ENCODE results near the gene BSDC1. TPM values are rescaled to one million over a fixed set of nuclear protein-coding genes. Genes with fewer than 3 reads are reported as not detected.
A peak's percentile ranks its signal among the peaks of the same experiment; 100 is the strongest.

The BSDC1 gene
- total and polyA plus RNA-seq, 8 donors: 23.8 to 126 (median 45.5) TPM

GRCh38 chr1:32421775-32422174 is 27.5 kb upstream of the BSDC1 start:
- no peak overlapping the region for H3K4me3 ChIP-seq
- DNase-seq: no peak
- H3K4me1 ChIP-seq: peaks cover 5 to 7% (median 6%) of the 10 kb centered on the region in 4 donors
- 90 to 100% (median 92%) methylated on average over 1 of the region's 1 CpG for WGBS, 5 donors
- H3K27ac ChIP-seq: no peak overlapping the region
- H3K36me3 ChIP-seq: no peaks in the 10 kb centered on the region
- TF ChIP-seq CTCF (IDR thresholded peaks at IDR 0.05): no peak
- no peak for TF ChIP-seq POLR2AphosphoS5 (IDR thresholded peaks at IDR 0.05)
- no peak for TF ChIP-seq POLR2A (IDR thresholded peaks at IDR 0.05)
- no peak for TF ChIP-seq EP300 (IDR thresholded peaks at IDR 0.05)
- H3K27me3 ChIP-seq: peaks cover 0 to 25% (median 12%) of the 10 kb centered on the region in 3 donors
- intact Hi-C loops (cut with DNase I; ENCODE audit: low total_unique reads): no loop called here
- H3K9me3 ChIP-seq: peaks cover 0 to 13% (median 0%) of the 10 kb centered on the region in 4 donors

GRCh38 chr1:32414186-32414886 is 20.1 kb upstream of the BSDC1 start:
- Histone ChIP-seq H3K4me3 (no peak overlapping the region), H3K4me1 (no peaks in the 10 kb centered on the region), H3K27me3 (peaks cover 0 to 7% (median 0%) of the 10 kb centered on the region in 3 donors), H3K36me3 (no peaks in the 10 kb centered on the region), H3K27ac (no peak overlapping the region), H3K9me3 (peaks cover 0 to 12% (median 7%) of the 10 kb centered on the region in 4 donors)
- peak in 1 of 7 experiments; percentile 7 for TF ChIP-seq CTCF (IDR thresholded peaks at IDR 0.05)
- TF ChIP-seq POLR2AphosphoS5 (IDR thresholded peaks at IDR 0.05): no peak
- WGBS, 5 donors: 75 to 86% (median 85%) methylated on average over 8 of the region's 8 CpGs
- no peak for DNase-seq
- intact Hi-C loops (cut with DNase I; ENCODE audit: low total_unique reads): no loop called here

- Histone ChIP-seq H3K36me3 (no peaks in the 10 kb centered on the region), H3K4me1 (no peaks in the 10 kb centered on the region), H3K9me3 (peaks cover 0 to 8% (median 6%) of the 10 kb centered on the region in 4 donors), H3K4me3 (no peak overlapping the region), H3K27ac (no peak overlapping the region), H3K27me3 (peaks cover 0 to 7% (median 0%) of the 10 kb centered on the region in 3 donors)
- intact Hi-C loops (cut with DNase I; ENCODE audit: low total_unique reads): no loop called here
- TF ChIP-seq CTCF (IDR thresholded peaks at IDR 0.05) (peak in 5 of 7 experiments; percentile 60 to 90 (median 81)), POLR2A (IDR thresholded peaks at IDR 0.05) (no peak), POLR2AphosphoS5 (IDR thresholded peaks at IDR 0.05) (peak in 1 of 3 donors; percentile 68), EP300 (IDR thresholded peaks at IDR 0.05) (no peak)
- DNase-seq: peak; percentile 71 to 77
- 42 to 56% (median 50%) methylated on average over 10 of the region's 10 CpGs for WGBS, 5 donors
Measured at GRCh38 chr1:32413507-32414185, 19.4 kb upstream of the BSDC1 start.

GRCh38 chr1:32411261-32411660 is 17.0 kb upstream of the BSDC1 start:
- intact Hi-C loops (cut with DNase I; ENCODE audit: low total_unique reads): no loop called here
- Histone ChIP-seq H3K27me3 (peaks cover 0 to 7% (median 0%) of the 10 kb centered on the region in 3 donors), H3K4me3 (no peak overlapping the region), H3K9me3 (peaks cover 0 to 8% (median 3%) of the 10 kb centered on the region in 4 donors), H3K36me3 (no peaks in the 10 kb centered on the region), H3K4me1 (no peaks in the 10 kb centered on the region), H3K27ac (no peak overlapping the region)
- no peak for DNase-seq
- no peak for TF ChIP-seq CTCF (IDR thresholded peaks at IDR 0.05)
- no peak for TF ChIP-seq EP300 (IDR thresholded peaks at IDR 0.05)
- TF ChIP-seq POLR2AphosphoS5 (IDR thresholded peaks at IDR 0.05): no peak
- TF ChIP-seq POLR2A (IDR thresholded peaks at IDR 0.05): no peak

All from stomach (tissue), 9 donors.